Measurements from ENCODE around the gene CYP3A5.
"Not testable (repeated sequence)": the region's sequence is repeated elsewhere in the genome, so short reads cannot be mapped to it uniquely, and the experiment has no call there.

CYP3A5 gene

GRCh38 chr7:99679400-99680191 is at the start of gene CYP3A5:
TSS of gene CYP3A5 (minus strand) at chr7:99679996. CDS start at chr7:99679896, 100 bp downstream.
- no peak within 1 kb of the TSS for H3K27ac ChIP-seq
- TF ChIP-seq CTCF (IDR thresholded peaks at IDR 0.05) (no peak), ZFX (IDR thresholded peaks at IDR 0.05; ENCODE audit: borderline replicate concordance) (no peak)

DNA sequence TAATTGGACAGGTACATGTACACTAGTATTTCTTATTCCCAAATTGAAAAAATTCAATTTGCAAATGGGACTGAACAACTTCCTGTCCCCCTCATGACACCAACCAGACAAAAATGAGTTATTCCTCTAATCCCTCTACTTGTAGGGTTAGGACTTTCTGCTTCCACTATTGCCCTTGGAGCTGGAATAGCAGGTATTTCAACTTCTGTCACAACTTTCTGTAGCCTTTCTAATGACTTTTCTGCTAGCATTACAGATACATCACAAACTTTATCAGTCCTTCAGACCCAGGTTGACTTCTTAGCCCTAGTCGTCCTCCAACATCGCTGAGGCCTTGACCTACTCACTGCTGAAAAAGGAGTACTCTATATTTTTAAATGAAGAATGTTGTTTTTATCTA is 48.8 kb upstream of the CYP3A5 start:
- no peak overlapping the region for H3K27ac ChIP-seq
- TF ChIP-seq CTCF (IDR thresholded peaks at IDR 0.05) (no peak), ZFX (IDR thresholded peaks at IDR 0.05; ENCODE audit: borderline replicate concordance) (no peak)

- H3K27ac ChIP-seq: not testable (repeated sequence)
These were observed 43.4 kb upstream of the CYP3A5 start for GRCh38 chr7:99723201-99723600.

- TF ChIP-seq CTCF (IDR thresholded peaks at IDR 0.05) (no peak), ZFX (IDR thresholded peaks at IDR 0.05; ENCODE audit: borderline replicate concordance) (no peak)
- no peak overlapping the region for H3K27ac ChIP-seq
These were observed 41.2 kb upstream of the CYP3A5 start for GRCh38 chr7:99720800-99721595.

- H3K27ac ChIP-seq: no peak overlapping the region
- TF ChIP-seq ZFX (IDR thresholded peaks at IDR 0.05; ENCODE audit: borderline replicate concordance) (no peak), CTCF (IDR thresholded peaks at IDR 0.05) (no peak)
These were observed 40.4 kb upstream of the CYP3A5 start for GRCh38 chr7:99719996-99720769.

- no peak overlapping the region for H3K27ac ChIP-seq
- no peak for TF ChIP-seq ZFX (IDR thresholded peaks at IDR 0.05; ENCODE audit: borderline replicate concordance)
- TF ChIP-seq CTCF (IDR thresholded peaks at IDR 0.05): no peak
These were observed 34.3 kb upstream of the CYP3A5 start for GRCh38 chr7:99713995-99714570.

GRCh38 chr7:99709838-99710578 is 30.2 kb upstream of the CYP3A5 start:
- TF ChIP-seq ZFX (IDR thresholded peaks at IDR 0.05; ENCODE audit: borderline replicate concordance) (no peak), CTCF (IDR thresholded peaks at IDR 0.05) (no peak)
- no peak overlapping the region for H3K27ac ChIP-seq

All from 22Rv1 (cell line).